Left lobe of liver (tissue), 2 donors: ENCODE data around the gene LZTS2. TPM values are rescaled to one million over a fixed set of nuclear protein-coding genes. Genes with fewer than 3 reads are reported as not detected.
A peak's percentile ranks its signal among the peaks of the same experiment; 100 is the strongest.

ENCODE experiments used
- ATAC-seq: fragments of 200-7000 bp; cut with Tn5 transposase; one replicate; pipeline ENCODE4 v1.9.1; 2020; ENCODE audit warnings: mild to moderate bottlenecking, moderate library complexity
- DNase-seq: peaks from one replicate; pipeline ENCODE4 v3.0.0-alpha.2; 2020; ENCODE audit warnings: low spot score
- total RNA-seq: library from RNA; stranded (reverse); gene quantifications from one replicate; pipeline ENCODE4 v1.2.1, GENCODE V29; 2021
- donor health status: DM: no; HTN: no; CAD: no; lungs with moderate emphysema.
- donor health status: DM: no; HTN: yes; CAD: no.

LZTS2 gene
- total RNA-seq, 1 donor from 2014 or later = 11.1 TPM

DNA sequence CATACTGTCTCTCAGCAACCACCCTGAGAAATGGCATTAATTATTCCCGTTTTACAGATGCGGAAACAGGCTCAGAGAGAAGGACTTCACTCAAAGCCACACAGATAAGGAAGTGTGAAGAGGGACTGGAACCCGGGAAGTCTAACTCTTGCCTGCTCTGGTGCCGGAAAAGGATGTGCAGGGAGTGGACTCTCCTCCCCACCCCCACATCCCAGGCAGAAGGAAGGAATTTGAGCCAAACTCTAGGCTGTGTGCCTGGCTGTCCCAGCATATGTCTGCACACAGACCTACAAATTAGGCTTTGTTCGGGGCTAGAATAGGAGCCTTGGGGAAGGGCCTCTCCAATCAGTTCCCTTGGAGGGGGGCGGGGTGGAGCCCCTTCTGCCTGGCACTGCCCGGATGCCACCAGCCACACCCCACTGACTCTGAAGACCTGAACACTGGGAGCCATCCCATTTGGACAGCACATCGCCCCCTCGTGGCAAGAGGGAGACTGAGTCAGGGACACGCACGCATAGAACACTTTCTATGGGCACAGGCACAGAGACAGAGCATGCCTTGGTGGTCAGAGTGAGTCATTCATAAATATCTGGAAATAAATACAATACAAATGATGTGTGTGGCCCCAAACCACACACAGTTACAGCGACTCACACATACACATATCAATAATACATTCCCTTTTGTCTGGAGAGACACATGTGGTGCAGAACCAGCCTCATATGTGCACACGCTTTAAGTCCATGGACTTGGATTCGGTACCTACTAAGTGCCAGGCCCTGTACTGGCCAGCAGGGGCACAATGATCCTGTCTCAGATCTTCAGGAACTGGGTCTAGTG is 13.1 kb downstream of the LZTS2 start:
- peak; percentile 81 for DNase-seq
- ATAC-seq = peak; percentile 86

DNA sequence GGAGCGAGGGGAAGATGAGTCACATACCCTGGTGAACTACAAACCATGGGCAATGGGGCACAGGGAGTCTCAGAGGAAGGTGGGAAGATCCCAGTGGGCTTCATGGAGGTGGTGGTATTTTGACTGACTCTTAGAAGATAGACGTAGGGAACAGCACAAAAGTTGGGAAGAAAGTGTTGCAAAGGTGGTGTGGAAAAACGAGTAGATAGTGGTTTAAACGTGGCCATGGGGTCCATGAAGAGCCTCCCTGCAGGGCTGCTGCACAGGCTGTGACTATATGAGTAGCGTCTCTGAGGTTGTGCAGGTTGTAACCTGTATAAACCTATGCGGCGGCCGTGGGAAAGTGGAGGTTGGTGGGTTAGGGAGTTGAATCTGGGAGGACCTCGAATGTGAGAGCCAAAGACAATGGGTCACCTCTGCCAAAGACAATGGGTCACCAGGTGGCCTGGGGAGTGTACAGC is 13.8 kb downstream of the LZTS2 start:
- ATAC-seq (no peak), DNase-seq (no peak)

DNA sequence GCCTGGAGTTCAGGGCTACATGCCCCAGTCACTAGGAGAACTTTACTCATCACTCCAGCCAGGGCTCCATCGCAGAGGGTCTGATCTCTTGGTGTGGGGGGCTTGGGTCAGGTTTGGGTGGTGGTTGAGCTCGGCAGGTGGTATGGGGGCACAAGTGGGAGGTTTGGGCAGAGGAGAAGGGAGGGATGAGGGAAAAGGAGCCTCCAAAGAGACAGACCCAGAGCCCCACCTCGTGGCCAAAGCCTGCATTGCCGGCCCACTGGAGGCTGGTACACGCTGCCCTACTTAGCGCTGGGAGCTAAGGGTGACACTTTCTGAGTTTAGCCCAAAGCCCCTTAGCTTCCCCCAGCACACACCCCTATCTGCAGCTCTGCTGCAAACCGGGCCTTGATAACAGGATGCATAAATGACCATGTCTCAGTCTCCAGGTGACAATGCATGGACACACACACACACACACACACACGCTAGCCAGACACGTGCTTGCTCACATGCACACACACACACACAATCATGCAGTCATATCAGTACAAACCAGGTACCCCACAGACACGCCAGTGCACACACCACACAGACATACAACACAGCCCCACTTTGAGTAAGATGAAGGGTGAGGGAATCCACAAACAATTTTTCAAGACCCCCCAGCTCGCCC is 14.7 kb downstream of the LZTS2 start:
- peak; percentile 86 for ATAC-seq
- peak; percentile 81 for DNase-seq

DNA sequence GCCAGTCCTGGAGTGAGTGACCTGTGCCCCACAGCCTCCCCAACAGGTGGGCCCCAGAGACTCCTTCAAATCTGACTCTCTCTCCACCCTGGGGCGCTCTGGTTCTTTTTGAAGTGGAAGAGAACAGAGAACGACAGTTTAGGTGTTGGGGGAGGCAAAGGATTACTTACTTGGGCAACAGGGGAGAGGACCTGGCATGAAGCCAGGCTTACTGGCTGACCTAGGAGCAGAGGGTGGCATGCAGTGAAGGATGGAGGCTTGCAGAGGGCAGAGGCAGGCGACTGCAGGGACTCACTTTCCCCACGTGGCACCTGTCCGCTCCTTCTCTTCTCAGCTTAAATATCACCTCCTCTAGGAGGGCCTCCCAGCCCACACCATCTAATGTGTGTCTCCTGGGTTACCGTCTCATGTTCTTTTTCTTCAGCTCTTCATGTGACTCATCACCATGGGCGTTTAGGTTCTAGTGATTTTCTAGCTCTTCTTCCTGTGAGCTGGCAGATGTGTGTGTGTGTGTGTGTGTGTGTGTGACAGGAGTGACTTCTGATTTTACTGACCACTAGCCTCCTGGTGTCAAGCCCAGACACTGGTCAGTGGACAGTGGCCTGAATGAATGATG is 15.5 kb downstream of the LZTS2 start:
- DNase-seq = no peak
- ATAC-seq = no peak

DNA sequence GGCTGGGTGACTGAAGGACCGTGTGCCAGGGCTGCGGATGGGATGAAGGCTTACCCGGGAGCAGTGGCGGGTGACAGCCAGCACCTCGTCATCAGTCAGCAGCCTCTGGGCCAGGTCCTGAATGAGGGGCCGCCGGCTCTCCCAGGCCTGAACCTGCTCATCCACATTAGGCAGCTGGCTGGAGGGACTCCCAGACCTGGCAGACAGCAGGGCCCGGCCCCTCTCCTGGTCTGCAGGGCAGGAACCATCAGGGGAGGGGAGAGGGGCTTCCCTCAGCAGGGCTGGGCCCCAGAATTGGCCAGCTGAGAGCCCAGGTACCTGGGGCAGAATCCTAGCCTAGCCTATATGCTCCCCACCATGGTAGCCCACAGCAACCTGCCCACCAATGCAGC is 16.0 kb downstream of the LZTS2 start:
- DNase-seq (no peak), ATAC-seq (no peak)

DNA sequence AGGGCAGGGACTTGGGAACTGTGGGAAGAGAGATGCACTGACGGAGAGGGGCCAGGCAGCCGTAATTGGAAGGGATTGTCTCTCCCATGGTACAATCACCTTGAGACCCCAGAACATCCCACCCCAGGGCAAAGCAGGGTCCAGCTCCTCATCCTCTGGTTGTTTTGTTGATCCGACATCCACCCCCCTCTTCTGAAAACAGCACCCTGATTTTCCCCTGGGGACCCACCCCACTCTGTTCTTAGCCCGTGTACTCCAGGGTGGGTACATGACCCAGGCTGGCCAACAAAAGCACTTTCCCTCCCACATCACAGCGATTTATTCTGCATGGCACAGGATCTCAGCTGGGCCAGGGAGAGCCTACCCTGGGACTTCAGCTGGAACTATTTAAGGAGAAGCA is 17.2 kb downstream of the LZTS2 start:
- ATAC-seq (no peak), DNase-seq (no peak)

DNA sequence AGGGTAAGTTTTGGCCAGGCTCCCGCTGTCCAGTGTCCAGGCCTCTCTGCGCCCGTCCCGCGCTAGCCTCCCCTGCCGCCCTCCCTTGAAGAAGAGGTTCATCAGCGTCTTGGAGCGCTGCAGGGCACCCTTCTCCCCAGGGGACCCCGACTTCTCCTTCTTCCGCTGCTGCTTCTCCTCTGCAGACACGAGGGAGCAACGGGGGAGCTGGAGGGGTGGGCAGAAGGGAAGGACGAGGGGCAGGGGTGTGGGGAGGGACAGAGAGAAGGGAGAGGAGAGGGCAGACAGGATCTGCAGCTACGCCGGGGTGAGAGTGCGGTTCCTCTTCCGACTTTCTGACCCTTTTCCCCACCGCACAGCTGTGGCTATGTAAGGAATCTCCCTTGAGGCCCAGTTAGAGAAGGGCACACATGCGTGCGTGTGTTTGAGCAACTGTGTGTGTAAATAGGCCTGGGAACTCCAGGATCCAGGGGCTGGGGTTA is 18.6 kb downstream of the LZTS2 start:
- ATAC-seq = no peak
- DNase-seq = no peak

DNA sequence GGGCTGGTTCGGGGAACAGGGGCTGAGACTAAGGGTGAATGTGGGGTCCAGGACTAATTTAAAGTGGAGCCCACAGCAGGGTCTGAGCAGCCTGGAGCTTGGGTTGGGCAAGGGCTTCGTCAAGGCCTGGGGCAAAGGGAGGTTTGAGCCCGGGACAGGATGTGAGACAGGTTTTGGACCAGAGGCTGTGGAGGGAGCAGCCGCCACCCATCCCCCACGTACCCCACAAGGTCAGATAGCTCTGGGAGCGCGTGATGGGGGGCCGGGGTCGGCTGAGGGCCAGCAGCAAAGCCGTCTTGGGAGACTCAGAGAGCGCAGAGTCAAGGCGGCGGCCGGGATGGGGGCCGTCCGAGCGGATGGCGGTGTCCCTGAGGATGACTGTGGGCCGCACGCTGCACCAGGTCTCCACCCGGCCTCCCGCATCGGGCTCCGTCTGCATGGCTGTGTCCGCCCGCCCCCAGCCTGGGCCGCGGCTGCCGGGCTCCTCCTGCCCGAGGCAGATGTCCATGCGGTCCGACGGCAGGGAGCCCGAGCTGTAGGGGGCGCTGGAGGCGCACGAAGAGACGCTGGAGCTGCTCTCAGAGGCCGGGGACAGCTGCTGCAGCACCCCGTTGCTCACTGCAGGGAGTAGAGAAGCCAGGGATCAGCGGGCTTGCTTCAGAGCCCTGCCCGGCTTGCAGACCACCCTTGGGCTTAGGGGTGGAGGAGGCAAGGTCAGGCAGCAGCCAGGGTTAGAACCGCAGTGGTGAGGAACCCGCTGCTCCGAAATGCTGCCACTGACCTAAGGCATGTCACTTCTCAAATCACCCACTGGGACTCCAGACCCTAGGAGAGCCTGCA is 19.2 kb downstream of the LZTS2 start:
- DNase-seq = peak; percentile 67
- ATAC-seq = peak; percentile 70

DNA sequence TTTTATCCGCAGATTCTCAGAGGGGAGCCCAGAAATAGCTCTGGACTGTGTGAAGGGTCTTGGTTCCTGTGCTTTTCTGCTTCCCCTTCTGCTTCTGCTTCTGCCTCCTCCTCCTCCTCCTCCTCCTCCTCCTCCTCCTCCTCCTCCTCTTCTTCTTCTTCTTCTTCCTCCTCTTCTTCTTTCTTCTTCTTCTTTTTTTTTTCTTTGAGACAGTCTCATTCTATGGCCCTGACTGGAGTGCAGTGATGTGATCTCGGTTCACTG is 19.8 kb downstream of the LZTS2 start:
- DNase-seq = no peak
- ATAC-seq = no peak

DNA sequence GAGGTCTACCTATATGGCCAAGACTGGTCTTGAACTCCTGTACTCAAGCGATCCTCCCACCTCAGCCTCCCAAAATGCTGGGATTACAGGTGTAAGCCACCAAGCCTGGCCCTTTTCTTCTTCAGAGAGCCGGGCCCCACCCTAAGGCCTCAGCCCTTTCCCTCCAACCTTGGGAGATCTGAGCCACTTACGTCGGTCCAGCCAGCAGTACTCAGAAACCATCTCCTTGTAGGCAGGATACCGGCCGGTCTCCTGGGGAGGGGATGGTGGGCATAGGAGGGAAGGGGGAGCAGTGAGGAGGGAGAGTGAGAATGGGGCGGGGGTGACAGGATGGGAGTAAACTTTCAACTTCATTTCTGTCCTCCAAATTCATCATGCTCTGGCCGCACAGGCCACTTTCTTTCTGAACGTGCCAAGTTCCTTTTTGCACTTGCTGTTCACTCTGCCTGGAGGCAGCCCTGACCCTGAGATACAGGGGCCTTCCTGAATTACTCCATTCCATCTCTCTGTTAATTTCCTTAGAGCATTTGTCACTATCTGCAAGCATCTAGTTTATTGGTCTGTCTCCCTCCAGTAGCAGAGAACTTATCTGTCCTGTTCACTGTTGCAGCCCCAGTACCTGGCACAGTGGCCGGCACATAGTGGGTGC is 20.9 kb downstream of the LZTS2 start:
- ATAC-seq (no peak), DNase-seq (no peak)

DNA sequence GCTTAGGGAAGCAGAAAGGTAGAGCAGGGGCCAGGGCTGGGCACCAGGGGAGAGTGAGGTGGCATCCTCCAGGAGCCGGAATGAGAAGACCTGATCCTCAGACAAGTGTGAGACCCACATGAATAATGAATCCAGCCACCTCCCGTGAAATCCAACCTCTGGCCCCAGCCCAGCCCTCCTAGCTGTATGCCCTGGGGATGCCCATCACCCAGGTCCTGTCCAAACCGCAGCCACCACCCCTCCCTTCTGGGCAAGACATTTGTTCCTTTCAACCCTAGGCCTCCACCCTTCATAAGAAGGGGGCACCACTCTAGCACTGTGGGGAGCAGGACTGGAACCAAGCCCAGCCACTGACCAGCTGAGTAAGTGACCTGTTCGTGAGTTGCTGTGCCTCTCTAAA is 21.6 kb downstream of the LZTS2 start:
- ATAC-seq (no peak), DNase-seq (no peak)

DNA sequence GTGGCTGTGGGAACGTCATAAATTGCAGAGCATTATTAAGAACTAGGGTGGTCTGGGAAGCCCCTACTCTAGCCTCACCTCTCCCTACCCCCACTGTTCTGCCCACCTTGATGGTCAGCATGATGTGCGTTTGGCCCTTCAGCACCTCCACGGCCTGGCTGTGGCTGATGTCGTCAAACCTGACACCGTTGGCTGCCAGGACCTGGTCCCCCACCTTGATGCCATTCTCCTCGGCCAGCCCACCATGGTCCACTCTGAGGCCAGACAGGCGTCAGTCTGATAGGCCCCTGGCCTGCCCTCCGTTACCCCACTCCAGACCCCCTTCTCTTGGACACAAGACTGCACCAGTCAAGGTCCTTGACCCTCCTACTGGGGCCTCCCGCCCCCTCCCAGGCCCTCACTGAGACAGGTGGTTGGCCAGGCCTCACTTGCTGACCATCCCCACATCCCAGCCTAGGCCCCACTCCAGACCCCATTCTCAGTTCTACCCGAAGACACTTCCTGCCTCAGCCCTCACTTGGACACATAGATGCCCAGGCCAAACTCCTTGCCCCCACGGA is 22.2 kb downstream of the LZTS2 start:
- DNase-seq (no peak), ATAC-seq (no peak)

DNA sequence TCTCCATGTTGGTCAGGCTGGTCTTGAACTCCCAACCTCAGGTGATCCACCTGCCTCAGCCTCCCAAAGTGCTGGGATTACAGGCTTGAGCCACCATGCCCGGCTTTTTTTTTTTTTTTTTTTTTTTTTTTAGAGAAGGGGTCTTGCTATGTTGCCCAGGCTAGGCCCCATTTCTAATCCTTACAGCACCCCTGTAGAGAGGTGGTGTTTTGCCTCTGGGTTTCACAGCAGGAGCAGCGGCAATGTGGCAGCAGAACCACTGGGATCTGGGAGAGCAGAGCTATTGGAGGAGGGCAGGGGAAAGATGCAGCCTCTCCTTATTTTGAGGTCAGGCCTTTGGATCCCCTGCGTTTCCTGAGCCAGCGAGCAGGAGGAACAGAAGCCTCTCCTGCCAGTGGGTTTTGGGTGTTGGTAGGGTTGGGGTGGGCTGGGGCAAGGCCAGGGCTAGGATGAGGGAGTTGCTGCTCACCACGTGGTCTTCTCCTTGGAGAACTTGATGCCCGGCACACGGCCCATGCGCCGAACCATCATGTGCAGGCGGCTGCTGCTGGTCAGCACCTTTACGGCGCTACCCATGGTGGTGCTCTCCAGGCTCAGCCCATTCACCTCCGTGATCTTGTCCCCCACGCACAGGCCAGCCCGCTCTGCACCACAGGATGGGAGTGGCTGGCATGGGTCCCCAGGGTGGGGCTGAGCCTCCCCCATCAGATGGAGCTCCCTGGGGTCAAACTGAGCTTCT is 23.5 kb downstream of the LZTS2 start:
- ATAC-seq = no peak
- DNase-seq = no peak

DNA sequence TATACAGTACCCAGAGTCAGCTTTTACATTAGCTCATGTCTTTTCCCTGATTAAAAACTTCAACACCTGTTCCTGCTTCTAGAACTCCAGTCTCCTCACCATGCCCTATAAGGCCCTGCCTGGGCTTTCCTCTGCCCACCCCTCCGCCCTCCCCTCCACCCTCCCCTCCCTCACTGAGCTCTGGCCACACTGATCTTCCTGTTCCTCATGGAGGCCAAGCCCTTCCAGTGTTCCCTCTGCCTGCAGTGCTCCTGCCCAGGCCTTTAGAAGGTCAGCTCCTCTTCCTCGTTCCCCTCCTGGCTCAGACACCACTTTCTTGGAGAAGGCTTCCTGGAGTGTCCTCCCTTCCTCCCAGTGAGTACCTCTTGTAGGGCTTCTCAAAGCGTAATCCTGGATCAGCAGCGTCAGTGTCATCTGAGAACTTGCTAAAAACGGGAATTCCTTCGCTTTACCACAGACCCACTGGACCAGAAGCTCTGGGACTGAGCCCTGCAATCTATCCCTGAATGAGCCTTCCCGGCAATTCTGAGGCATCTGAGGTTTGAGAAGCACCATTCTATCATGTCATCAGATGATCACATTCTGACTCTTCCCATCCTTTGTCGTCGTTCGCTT is 27.6 kb downstream of the LZTS2 start:
- ATAC-seq (no peak), DNase-seq (no peak)

DNA sequence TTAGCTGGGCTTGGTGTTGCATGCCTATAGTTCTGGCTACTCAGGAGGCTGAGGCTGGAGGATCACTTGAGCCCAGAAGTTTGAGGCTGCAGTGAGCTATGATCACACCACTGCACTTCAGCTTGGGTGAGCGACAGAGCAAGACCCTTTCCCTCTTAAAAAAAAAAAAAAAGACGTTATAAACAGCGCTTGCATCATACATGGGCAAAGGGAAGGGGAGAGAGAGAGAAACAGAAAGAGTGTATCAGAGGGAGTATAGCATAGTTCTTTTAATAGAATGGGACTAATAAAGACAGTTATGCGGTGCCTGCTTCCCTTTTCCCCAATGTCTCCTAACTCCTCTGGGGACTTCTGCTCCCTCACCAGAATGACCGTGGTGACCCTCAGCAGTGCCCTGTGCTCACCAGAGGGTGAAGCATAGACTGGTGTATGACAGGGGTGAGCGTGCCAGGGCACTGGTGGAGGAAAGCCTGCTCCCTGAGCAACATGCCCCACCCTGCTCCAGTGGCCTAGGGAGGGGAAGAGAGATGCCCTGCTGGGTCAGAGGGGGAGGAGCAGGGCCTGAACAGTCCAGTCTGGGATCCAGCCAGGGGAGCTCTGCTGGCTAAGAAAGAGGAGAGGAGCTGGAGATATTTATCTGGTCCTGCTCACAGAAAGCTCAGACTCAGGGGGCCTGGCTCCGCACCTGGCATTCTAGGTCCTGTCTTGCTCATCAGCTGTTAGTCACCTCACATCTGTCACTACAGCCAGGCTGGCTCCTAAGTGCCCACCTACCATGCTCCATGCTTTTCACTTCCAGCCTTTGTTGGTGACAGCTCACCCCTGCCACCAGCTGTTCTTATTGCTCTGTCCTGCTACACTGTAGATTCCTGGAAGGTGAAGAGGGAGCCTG is 29.1 kb downstream of the LZTS2 start:
- ATAC-seq (no peak), DNase-seq (no peak)

DNA sequence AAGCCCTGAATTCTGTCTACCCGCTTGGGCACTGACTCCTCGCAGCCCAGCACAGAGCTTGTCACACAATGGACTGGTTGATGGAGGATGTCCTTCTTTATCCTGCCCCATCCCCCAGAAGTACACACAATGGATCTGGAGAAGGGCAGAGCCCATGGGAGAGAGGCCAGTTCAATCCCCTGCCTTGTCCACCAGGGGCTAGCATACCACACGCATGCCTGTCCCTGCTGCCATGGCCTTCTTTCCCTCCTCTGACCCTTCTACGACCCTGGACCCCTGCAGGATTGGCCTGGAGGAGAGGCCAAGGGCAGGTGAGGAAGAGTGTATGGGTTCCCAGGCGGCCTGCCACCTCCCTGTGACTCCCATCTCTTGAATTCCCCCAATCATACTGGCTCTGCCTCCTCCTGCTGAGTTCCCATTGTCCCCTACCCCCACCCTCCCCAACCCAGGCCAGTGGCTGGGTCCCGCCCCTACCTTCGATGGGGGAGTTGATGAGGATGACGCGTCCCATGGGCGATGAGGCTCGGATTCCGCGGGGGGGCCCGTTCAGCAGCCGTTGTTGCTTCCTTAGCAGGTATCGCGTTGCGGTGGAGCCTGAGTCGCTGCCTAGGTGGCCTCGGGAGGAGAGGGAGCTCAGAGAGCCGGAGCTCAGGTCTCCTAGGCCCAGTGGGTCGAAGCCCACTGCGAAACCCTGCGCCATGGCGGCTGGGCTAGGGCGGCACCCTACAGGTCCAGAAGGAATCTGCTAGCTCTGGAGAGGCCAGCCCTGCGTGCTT is 30.1 kb downstream of the LZTS2 start:
- no peak for ATAC-seq
- DNase-seq = no peak

DNA sequence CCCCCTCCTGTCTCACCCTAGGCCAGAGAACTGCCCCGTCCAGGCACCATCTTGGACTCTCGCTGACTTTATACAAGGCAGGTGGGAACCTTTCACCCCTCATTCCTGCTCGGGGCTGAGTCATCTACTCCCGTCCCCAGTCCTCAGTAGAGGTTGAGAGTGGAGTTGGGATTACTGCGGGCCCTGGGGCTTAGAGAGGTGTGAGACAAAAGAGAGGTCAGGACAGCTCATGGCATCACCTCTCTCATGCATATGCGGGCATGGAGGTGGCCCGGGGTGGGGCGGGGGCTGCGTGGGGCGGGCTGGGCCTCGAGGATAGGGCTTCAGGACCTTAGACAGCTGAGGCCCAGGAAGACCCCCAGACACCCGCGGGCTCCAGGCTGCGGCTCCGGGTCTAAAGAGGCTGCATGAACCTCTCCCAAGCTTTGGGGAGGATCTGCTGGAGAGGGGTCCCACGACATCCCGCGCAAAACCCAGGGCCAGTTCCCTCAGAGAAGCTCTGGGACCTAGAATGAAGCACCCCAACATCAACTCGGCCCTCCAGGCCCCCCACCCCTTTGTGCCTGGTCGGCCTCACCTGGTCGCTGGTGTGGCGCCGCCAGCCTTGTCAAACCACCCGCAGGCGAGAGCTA is 31.0 kb downstream of the LZTS2 start:
- ATAC-seq (no peak), DNase-seq (no peak)
